Activated T-cell treated with anti-CD3 and anti-CD28 coated beads, Interleukin-2, amount 50 U/mL, for 24 hours (primary cell): ENCODE measurements around the gene CCDC146.
"Not testable (repeated sequence)": the region's sequence is repeated elsewhere in the genome, so short reads cannot be mapped to it uniquely, and the experiment has no call there.

Experiments used
- DNase-seq: peaks from one replicate; pipeline ENCODE4 v3.0.0-alpha.2; 2020
- H3K27ac Mint-ChIP-seq: 2 replicates; pipeline ENCODE4 v1.8.0; 2020; ENCODE audit warnings: mild to moderate bottlenecking, mixed read lengths
- H3K27me3 Mint-ChIP-seq: 2 replicates; pipeline ENCODE4 v1.8.0; 2020; ENCODE audit warnings: mixed read lengths
- H3K36me3 Mint-ChIP-seq: 2 replicates; pipeline ENCODE4 v1.8.0; 2020; ENCODE audit warnings: low read depth, mixed read lengths
- H3K4me1 Mint-ChIP-seq: 2 replicates; pipeline ENCODE4 v1.8.0; 2020; ENCODE audit warnings: low read depth, mixed read lengths
- H3K4me3 Mint-ChIP-seq: 2 replicates; pipeline ENCODE4 v1.8.0; 2020; ENCODE audit warnings: mild to moderate bottlenecking, moderate library complexity, mixed read lengths
- H3K9me3 Mint-ChIP-seq: 2 replicates; pipeline ENCODE4 v1.8.0; 2020; ENCODE audit warnings: mixed read lengths

The CCDC146 gene

DNA sequence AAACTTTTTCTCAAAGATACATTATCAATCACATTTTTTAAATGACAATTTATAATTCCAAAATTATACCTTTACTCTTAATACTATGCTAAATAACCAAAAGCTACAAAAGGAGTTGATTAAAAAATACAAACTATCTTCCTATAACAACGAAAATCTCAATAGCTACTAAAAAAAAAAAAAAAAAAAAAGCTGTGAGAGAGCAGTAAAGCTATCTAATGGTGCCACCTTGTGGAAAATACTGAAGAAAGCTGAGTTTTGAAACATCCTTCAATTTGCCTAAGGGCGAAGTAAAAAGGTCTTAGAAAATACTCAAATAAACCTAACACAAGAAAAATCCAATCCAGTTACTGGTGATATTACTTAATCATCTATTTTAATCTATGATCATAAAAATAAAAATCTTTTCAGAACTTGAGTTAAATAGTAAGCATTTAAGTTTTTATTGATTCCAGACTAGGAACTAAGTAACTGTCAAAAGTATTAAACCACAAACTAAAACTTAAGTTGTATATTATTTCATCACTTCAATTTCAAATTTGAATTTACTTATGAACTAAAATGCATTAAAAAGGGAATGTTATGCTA is 9.6 kb upstream of the CCDC146 start:
- H3K4me3 Mint-ChIP-seq, DNase-seq, H3K4me1 Mint-ChIP-seq, H3K9me3 Mint-ChIP-seq, H3K27me3 Mint-ChIP-seq, H3K27ac Mint-ChIP-seq: not testable (repeated sequence)
- H3K36me3 Mint-ChIP-seq = peaks cover 11% of the 10 kb centered on the region

GRCh38 chr7:77125486-77125885 is 3.1 kb downstream of the CCDC146 start:
- H3K27ac Mint-ChIP-seq, H3K4me3 Mint-ChIP-seq, H3K36me3 Mint-ChIP-seq, H3K9me3 Mint-ChIP-seq, DNase-seq, H3K27me3 Mint-ChIP-seq: not testable (repeated sequence)
- peaks cover 21% of the 10 kb centered on the region for H3K4me1 Mint-ChIP-seq

GRCh38 chr7:77127009-77127408 is 4.6 kb downstream of the CCDC146 start:
- H3K36me3 Mint-ChIP-seq, H3K27ac Mint-ChIP-seq, H3K27me3 Mint-ChIP-seq, H3K4me3 Mint-ChIP-seq, DNase-seq, H3K9me3 Mint-ChIP-seq: not testable (repeated sequence)
- peaks cover 13% of the 10 kb centered on the region for H3K4me1 Mint-ChIP-seq

- H3K4me3 Mint-ChIP-seq, H3K36me3 Mint-ChIP-seq, H3K27me3 Mint-ChIP-seq: not testable (repeated sequence)
Observed at GRCh38 chr7:77128582-77129410, 6.4 kb downstream of the CCDC146 start.

DNA sequence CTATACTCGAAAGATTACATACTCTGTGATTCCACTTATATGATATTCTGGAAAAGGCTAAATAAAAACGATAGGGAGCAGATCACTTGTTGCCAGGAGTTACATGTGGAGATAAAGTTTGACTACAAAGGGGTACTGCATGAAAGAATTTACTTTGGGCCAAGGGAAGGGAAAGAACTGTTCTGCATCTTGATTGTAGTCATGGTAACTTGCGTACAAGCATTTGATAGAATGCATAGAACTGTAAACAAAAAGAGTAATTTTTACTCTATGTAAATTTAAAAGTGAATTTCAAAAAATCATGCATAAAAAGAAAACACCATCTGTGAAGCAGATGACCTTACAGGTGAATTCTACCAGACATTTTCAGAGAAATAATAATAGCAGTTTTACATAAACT is 9.4 kb downstream of the CCDC146 start:
- not testable (repeated sequence) for H3K36me3 Mint-ChIP-seq, H3K4me1 Mint-ChIP-seq, H3K27ac Mint-ChIP-seq, H3K4me3 Mint-ChIP-seq, H3K27me3 Mint-ChIP-seq, DNase-seq, H3K9me3 Mint-ChIP-seq

More at GRCh38 chr7:77128582-77129410, 6.4 kb downstream of the CCDC146 start:
- DNase-seq, H3K9me3 Mint-ChIP-seq, H3K4me1 Mint-ChIP-seq: not testable (repeated sequence)
- peak overlapping the region; percentile 52 for H3K27ac Mint-ChIP-seq

DNA sequence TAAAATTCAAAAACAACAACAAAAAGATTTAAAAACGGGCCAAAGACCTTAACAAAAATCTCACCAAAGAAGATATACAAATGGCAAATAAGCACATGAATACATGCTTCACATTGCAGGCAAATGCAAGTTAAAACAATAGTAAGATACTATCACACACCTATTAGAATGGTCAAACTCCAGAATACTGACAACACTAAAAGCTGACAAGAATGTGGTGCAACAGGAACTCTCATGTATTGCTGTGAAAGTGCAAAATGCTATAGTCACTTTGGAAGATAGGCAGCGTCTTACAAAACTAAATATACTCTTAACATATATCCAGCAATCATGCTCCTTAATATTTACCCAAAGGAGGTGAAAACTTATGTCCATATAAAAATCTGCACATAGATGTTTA is 16.3 kb downstream of the CCDC146 start:
- not testable (repeated sequence) for DNase-seq, H3K27me3 Mint-ChIP-seq, H3K9me3 Mint-ChIP-seq, H3K4me3 Mint-ChIP-seq, H3K4me1 Mint-ChIP-seq, H3K36me3 Mint-ChIP-seq, H3K27ac Mint-ChIP-seq

DNA sequence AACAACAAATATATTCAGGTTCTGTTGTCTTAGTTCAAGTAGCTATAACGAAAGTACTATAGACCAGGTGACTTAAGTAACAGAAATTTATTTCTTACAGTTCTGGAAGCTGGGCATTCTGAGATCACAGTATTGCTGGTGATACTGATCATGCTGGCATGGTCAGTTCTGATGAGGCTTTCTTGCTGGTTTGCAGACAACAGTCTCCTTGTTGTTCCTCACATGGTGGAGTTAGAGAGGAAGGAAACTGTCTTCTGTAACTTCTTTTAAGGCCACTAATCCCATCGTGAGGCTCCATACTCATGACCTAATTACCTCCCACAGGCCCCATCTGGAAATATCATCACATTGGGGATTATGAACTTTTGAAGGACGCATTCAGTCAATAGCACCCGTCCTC is 17.9 kb downstream of the CCDC146 start:
- not testable (repeated sequence) for H3K4me3 Mint-ChIP-seq, H3K9me3 Mint-ChIP-seq, H3K4me1 Mint-ChIP-seq, DNase-seq, H3K27me3 Mint-ChIP-seq, H3K36me3 Mint-ChIP-seq, H3K27ac Mint-ChIP-seq

DNA sequence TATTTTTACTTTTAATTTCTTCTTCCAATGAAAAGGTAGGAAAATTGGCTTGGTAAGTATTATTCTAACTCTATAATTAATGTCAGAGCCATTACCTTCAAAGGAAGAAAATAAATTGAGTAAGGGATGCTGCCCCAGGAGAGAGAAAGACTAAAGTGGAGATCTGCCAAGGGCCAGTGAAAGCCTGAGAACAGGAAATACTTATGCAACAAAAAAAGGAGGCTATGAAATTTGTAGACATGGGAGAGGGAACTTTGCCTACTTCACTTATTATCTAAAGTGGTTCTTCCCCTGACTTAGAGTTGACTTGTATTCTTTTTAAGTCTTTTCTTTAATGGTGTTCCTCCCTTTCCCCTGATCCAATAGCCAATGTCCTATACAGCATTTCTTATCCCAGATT is 29.8 kb downstream of the CCDC146 start:
- not testable (repeated sequence) for H3K36me3 Mint-ChIP-seq, H3K27me3 Mint-ChIP-seq, H3K27ac Mint-ChIP-seq, H3K4me3 Mint-ChIP-seq, H3K9me3 Mint-ChIP-seq, DNase-seq
- peaks cover 11% of the 10 kb centered on the region for H3K4me1 Mint-ChIP-seq

DNA sequence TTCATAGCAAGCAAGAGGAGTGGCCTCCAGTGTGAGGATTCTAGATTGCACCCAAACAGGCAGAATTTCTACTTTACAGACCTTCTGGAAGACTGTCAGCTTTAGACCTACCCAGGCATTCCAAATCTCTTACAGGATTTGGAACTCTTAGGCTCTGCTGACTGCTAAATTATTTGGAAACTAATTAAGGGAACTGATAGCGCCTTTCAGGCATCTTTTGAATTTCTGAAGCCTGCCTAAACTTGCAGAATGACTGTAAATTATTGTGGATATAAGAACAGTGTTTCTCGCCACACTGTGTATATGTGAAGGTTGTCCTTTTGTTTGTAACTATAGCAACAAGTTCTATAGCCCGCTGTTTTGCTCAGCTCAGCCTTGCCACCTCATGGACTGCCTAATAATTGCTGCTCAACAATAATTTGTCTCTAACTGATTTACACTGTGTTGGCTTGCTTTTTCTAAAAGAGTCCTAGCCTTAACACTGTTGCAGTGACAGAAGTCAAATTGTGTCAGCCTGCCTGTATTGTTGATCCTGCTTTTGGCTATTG is 32.6 kb downstream of the CCDC146 start:
- Mint-ChIP-seq H3K27ac (peak overlapping the region; percentile 3), H3K4me1 (peaks cover 20% of the 10 kb centered on the region)
- not testable (repeated sequence) for H3K27me3 Mint-ChIP-seq, H3K4me3 Mint-ChIP-seq, H3K9me3 Mint-ChIP-seq, H3K36me3 Mint-ChIP-seq, DNase-seq

GRCh38 chr7:77155601-77156377 is 33.4 kb downstream of the CCDC146 start:
- not testable (repeated sequence) for H3K9me3 Mint-ChIP-seq, DNase-seq, H3K36me3 Mint-ChIP-seq, H3K4me3 Mint-ChIP-seq, H3K27me3 Mint-ChIP-seq
- peak overlapping the region; percentile 71 for H3K27ac Mint-ChIP-seq
- H3K4me1 Mint-ChIP-seq = peaks cover 20% of the 10 kb centered on the region

GRCh38 chr7:77157034-77157433 is 34.6 kb downstream of the CCDC146 start:
- H3K9me3 Mint-ChIP-seq, H3K36me3 Mint-ChIP-seq, H3K4me3 Mint-ChIP-seq, H3K27ac Mint-ChIP-seq, DNase-seq, H3K27me3 Mint-ChIP-seq: not testable (repeated sequence)
- peaks cover 20% of the 10 kb centered on the region for H3K4me1 Mint-ChIP-seq

- no peaks in the 10 kb centered on the region for H3K9me3 Mint-ChIP-seq
- H3K27me3 Mint-ChIP-seq = no peaks in the 10 kb centered on the region
- H3K4me3 Mint-ChIP-seq = no peak overlapping the region
- H3K27ac Mint-ChIP-seq = peak overlapping the region; percentile 73
- no peak for DNase-seq
- peaks cover 20% of the 10 kb centered on the region for H3K4me1 Mint-ChIP-seq
- H3K36me3 Mint-ChIP-seq = no peaks in the 10 kb centered on the region
Observed at GRCh38 chr7:77157446-77157845, 35.0 kb downstream of the CCDC146 start.

GRCh38 chr7:77171073-77171472 is 48.7 kb downstream of the CCDC146 start:
- not testable (repeated sequence) for H3K4me3 Mint-ChIP-seq, H3K9me3 Mint-ChIP-seq, H3K4me1 Mint-ChIP-seq, H3K27me3 Mint-ChIP-seq, H3K27ac Mint-ChIP-seq, H3K36me3 Mint-ChIP-seq, DNase-seq

- H3K36me3 Mint-ChIP-seq, H3K4me1 Mint-ChIP-seq, H3K9me3 Mint-ChIP-seq: not testable (repeated sequence)
Observed at GRCh38 chr7:77172437-77173172, 50.2 kb downstream of the CCDC146 start.

More at GRCh38 chr7:77172437-77173172, 50.2 kb downstream of the CCDC146 start:
- not testable (repeated sequence) for H3K27ac Mint-ChIP-seq, H3K27me3 Mint-ChIP-seq, DNase-seq, H3K4me3 Mint-ChIP-seq
